Prostate gland (tissue), 2 donors: ENCODE measurements around the gene NXPH2.

Experiments used
- CTCF ChIP-seq, 4 experiments: fragments of 200-600 bp in 2 of 4; fragments of 450-650 bp in 2 of 4; sonication (generic) in 2 of 4; IDR thresholded peaks; 1 replicate in 3 of 4; 2 replicates in 1 of 4; pipeline ENCODE4 v1.5.1; 2016 to 2019; ENCODE audit warnings: antibody characterized with exemption in 4 of 4, mild to moderate bottlenecking in 2 of 4, moderate library complexity in 2 of 4
- POLR2A ChIP-seq: fragments of 450-650 bp; IDR thresholded peaks from one replicate; pipeline ENCODE4 v1.6.1; 2016; ENCODE audit warnings: antibody characterized with exemption, mild to moderate bottlenecking
- POLR2AphosphoS5 ChIP-seq: sonication (generic); formaldehyde crosslinking; IDR thresholded peaks from one replicate; pipeline ENCODE4 v1.6.1; 2017; ENCODE audit warnings: antibody characterized with exemption

- TF ChIP-seq POLR2A (no peak), CTCF (IDR thresholded peaks at IDR 0.05) (no peak), POLR2AphosphoS5 (no peak)
Observed at GRCh38 chr2:138649571-138649970, 130.6 kb downstream of the NXPH2 start.
